ENCODE data around the gene CMTM7.

The CMTM7 gene

GRCh38 chr3:32391643-32392535 lies at the start of gene CMTM7:
TSS of gene CMTM7 (plus strand) at chr3:32391853. CDS start at chr3:32391907, 54 bp downstream.
- Histone ChIP-seq H3K4me3 (ENCODE audit: low read length in 2 of 2) (peak within 1 kb of the TSS; percentile 67 to 77), H3K9ac (ENCODE audit: low read depth in 1 of 2, low read length in 2 of 2) (peak within 1 kb of the TSS; percentile 65 to 67), H3K36me3 (ENCODE audit: control insufficient read depth in 2 of 2, insufficient read depth in 2 of 2, low read length in 2 of 2) (no peaks in the 10 kb centered on the region), H3K27ac (ENCODE audit: low read depth in 2 of 2, low read length in 2 of 2) (peak within 1 kb of the TSS; percentile 30 to 72), H3K27me3 (ENCODE audit: control insufficient read depth in 2 of 2, insufficient read depth in 2 of 2, low read length in 2 of 2) (no peaks in the 10 kb centered on the region), H3K9me3 (ENCODE audit: control insufficient read depth in 2 of 2, low read length in 2 of 2) (no peaks in the 10 kb centered on the region), H3K4me1 (ENCODE audit: control insufficient read depth in 2 of 2, insufficient read depth in 2 of 2, low read length in 2 of 2) (peaks cover 0 to 6% of the 10 kb centered on the region in 2 donors)

- H3K36me3 ChIP-seq (ENCODE audit: control insufficient read depth in 2 of 2, insufficient read depth in 2 of 2, low read length in 2 of 2): no peaks in the 10 kb centered on the region
- no peaks in the 10 kb centered on the region for H3K9me3 ChIP-seq (ENCODE audit: control insufficient read depth in 2 of 2, low read length in 2 of 2)
- no peak overlapping the region for H3K27ac ChIP-seq (ENCODE audit: low read depth in 2 of 2, low read length in 2 of 2)
- no peak overlapping the region for H3K4me3 ChIP-seq (ENCODE audit: low read length in 2 of 2)
- no peaks in the 10 kb centered on the region for H3K4me1 ChIP-seq (ENCODE audit: control insufficient read depth in 2 of 2, insufficient read depth in 2 of 2, low read length in 2 of 2)
- H3K9ac ChIP-seq (ENCODE audit: low read depth in 1 of 2, low read length in 2 of 2): no peak overlapping the region
- no peaks in the 10 kb centered on the region for H3K27me3 ChIP-seq (ENCODE audit: control insufficient read depth in 2 of 2, insufficient read depth in 2 of 2, low read length in 2 of 2)
Observed at GRCh38 chr3:32347343-32348125, 44.1 kb upstream of the CMTM7 start.

- Histone ChIP-seq H3K36me3 (ENCODE audit: control insufficient read depth in 2 of 2, insufficient read depth in 2 of 2, low read length in 2 of 2) (no peaks in the 10 kb centered on the region), H3K27me3 (ENCODE audit: control insufficient read depth in 2 of 2, insufficient read depth in 2 of 2, low read length in 2 of 2) (no peaks in the 10 kb centered on the region), H3K9ac (ENCODE audit: low read depth in 1 of 2, low read length in 2 of 2) (no peak overlapping the region), H3K4me1 (ENCODE audit: control insufficient read depth in 2 of 2, insufficient read depth in 2 of 2, low read length in 2 of 2) (no peaks in the 10 kb centered on the region), H3K4me3 (ENCODE audit: low read length in 2 of 2) (no peak overlapping the region), H3K9me3 (ENCODE audit: control insufficient read depth in 2 of 2, low read length in 2 of 2) (no peaks in the 10 kb centered on the region), H3K27ac (ENCODE audit: low read depth in 2 of 2, low read length in 2 of 2) (no peak overlapping the region)
Observed at GRCh38 chr3:32349184-32349583, 42.5 kb upstream of the CMTM7 start.

- H3K4me3 ChIP-seq (ENCODE audit: low read length in 2 of 2): no peak overlapping the region
Observed at GRCh38 chr3:32352563-32352962, 39.1 kb upstream of the CMTM7 start.

GRCh38 chr3:32353351-32353750 lies 38.3 kb upstream of the CMTM7 start:
- Histone ChIP-seq H3K9ac (ENCODE audit: low read depth in 1 of 2, low read length in 2 of 2) (no peak overlapping the region), H3K9me3 (ENCODE audit: control insufficient read depth in 2 of 2, low read length in 2 of 2) (no peaks in the 10 kb centered on the region), H3K4me3 (ENCODE audit: low read length in 2 of 2) (no peak overlapping the region), H3K4me1 (ENCODE audit: control insufficient read depth in 2 of 2, insufficient read depth in 2 of 2, low read length in 2 of 2) (no peaks in the 10 kb centered on the region), H3K36me3 (ENCODE audit: control insufficient read depth in 2 of 2, insufficient read depth in 2 of 2, low read length in 2 of 2) (no peaks in the 10 kb centered on the region), H3K27ac (ENCODE audit: low read depth in 2 of 2, low read length in 2 of 2) (no peak overlapping the region), H3K27me3 (ENCODE audit: control insufficient read depth in 2 of 2, insufficient read depth in 2 of 2, low read length in 2 of 2) (no peaks in the 10 kb centered on the region)

More at GRCh38 chr3:32352563-32352962, 39.1 kb upstream of the CMTM7 start:
- Histone ChIP-seq H3K9me3 (ENCODE audit: control insufficient read depth in 2 of 2, low read length in 2 of 2) (no peaks in the 10 kb centered on the region), H3K27me3 (ENCODE audit: control insufficient read depth in 2 of 2, insufficient read depth in 2 of 2, low read length in 2 of 2) (no peaks in the 10 kb centered on the region), H3K36me3 (ENCODE audit: control insufficient read depth in 2 of 2, insufficient read depth in 2 of 2, low read length in 2 of 2) (no peaks in the 10 kb centered on the region), H3K9ac (ENCODE audit: low read depth in 1 of 2, low read length in 2 of 2) (no peak overlapping the region), H3K4me1 (ENCODE audit: control insufficient read depth in 2 of 2, insufficient read depth in 2 of 2, low read length in 2 of 2) (no peaks in the 10 kb centered on the region), H3K27ac (ENCODE audit: low read depth in 2 of 2, low read length in 2 of 2) (no peak overlapping the region)

GRCh38 chr3:32354362-32354778 lies 37.3 kb upstream of the CMTM7 start:
- no peaks in the 10 kb centered on the region for H3K36me3 ChIP-seq (ENCODE audit: control insufficient read depth in 2 of 2, insufficient read depth in 2 of 2, low read length in 2 of 2)
- H3K27me3 ChIP-seq (ENCODE audit: control insufficient read depth in 2 of 2, insufficient read depth in 2 of 2, low read length in 2 of 2): no peaks in the 10 kb centered on the region
- no peak overlapping the region for H3K27ac ChIP-seq (ENCODE audit: low read depth in 2 of 2, low read length in 2 of 2)
- H3K4me3 ChIP-seq (ENCODE audit: low read length in 2 of 2): no peak overlapping the region
- H3K9ac ChIP-seq (ENCODE audit: low read depth in 1 of 2, low read length in 2 of 2): no peak overlapping the region
- no peaks in the 10 kb centered on the region for H3K9me3 ChIP-seq (ENCODE audit: control insufficient read depth in 2 of 2, low read length in 2 of 2)
- H3K4me1 ChIP-seq (ENCODE audit: control insufficient read depth in 2 of 2, insufficient read depth in 2 of 2, low read length in 2 of 2): no peaks in the 10 kb centered on the region

GRCh38 chr3:32355751-32356291 lies 35.8 kb upstream of the CMTM7 start:
- H3K27ac ChIP-seq (ENCODE audit: low read depth in 2 of 2, low read length in 2 of 2): no peak overlapping the region
- no peaks in the 10 kb centered on the region for H3K4me1 ChIP-seq (ENCODE audit: control insufficient read depth in 2 of 2, insufficient read depth in 2 of 2, low read length in 2 of 2)

GRCh38 chr3:32359766-32360492 lies 31.7 kb upstream of the CMTM7 start:
- Histone ChIP-seq H3K36me3 (ENCODE audit: control insufficient read depth in 2 of 2, insufficient read depth in 2 of 2, low read length in 2 of 2) (peaks cover 0 to 3% of the 10 kb centered on the region in 2 donors), H3K27ac (ENCODE audit: low read depth in 2 of 2, low read length in 2 of 2) (no peak overlapping the region), H3K9ac (ENCODE audit: low read depth in 1 of 2, low read length in 2 of 2) (no peak overlapping the region), H3K4me1 (ENCODE audit: control insufficient read depth in 2 of 2, insufficient read depth in 2 of 2, low read length in 2 of 2) (no peaks in the 10 kb centered on the region), H3K27me3 (ENCODE audit: control insufficient read depth in 2 of 2, insufficient read depth in 2 of 2, low read length in 2 of 2) (no peaks in the 10 kb centered on the region), H3K9me3 (ENCODE audit: control insufficient read depth in 2 of 2, low read length in 2 of 2) (no peaks in the 10 kb centered on the region), H3K4me3 (ENCODE audit: low read length in 2 of 2) (no peak overlapping the region)

More at GRCh38 chr3:32355751-32356291, 35.8 kb upstream of the CMTM7 start:
- H3K4me3 ChIP-seq (ENCODE audit: low read length in 2 of 2): no peak overlapping the region
- H3K27me3 ChIP-seq (ENCODE audit: control insufficient read depth in 2 of 2, insufficient read depth in 2 of 2, low read length in 2 of 2): no peaks in the 10 kb centered on the region
- H3K9me3 ChIP-seq (ENCODE audit: control insufficient read depth in 2 of 2, low read length in 2 of 2): no peaks in the 10 kb centered on the region
- H3K36me3 ChIP-seq (ENCODE audit: control insufficient read depth in 2 of 2, insufficient read depth in 2 of 2, low read length in 2 of 2): no peaks in the 10 kb centered on the region
- H3K9ac ChIP-seq (ENCODE audit: low read depth in 1 of 2, low read length in 2 of 2): no peak overlapping the region

GRCh38 chr3:32360493-32360827 lies 31.2 kb upstream of the CMTM7 start:
- no peaks in the 10 kb centered on the region for H3K27me3 ChIP-seq (ENCODE audit: control insufficient read depth in 2 of 2, insufficient read depth in 2 of 2, low read length in 2 of 2)
- no peak overlapping the region for H3K27ac ChIP-seq (ENCODE audit: low read depth in 2 of 2, low read length in 2 of 2)
- no peak overlapping the region for H3K9ac ChIP-seq (ENCODE audit: low read depth in 1 of 2, low read length in 2 of 2)
- H3K36me3 ChIP-seq (ENCODE audit: control insufficient read depth in 2 of 2, insufficient read depth in 2 of 2, low read length in 2 of 2): peaks cover 0 to 3% of the 10 kb centered on the region in 2 donors
- no peaks in the 10 kb centered on the region for H3K9me3 ChIP-seq (ENCODE audit: control insufficient read depth in 2 of 2, low read length in 2 of 2)
- no peak overlapping the region for H3K4me3 ChIP-seq (ENCODE audit: low read length in 2 of 2)
- no peaks in the 10 kb centered on the region for H3K4me1 ChIP-seq (ENCODE audit: control insufficient read depth in 2 of 2, insufficient read depth in 2 of 2, low read length in 2 of 2)
